Midbrain (tissue), 1 donor: ENCODE measurements around the gene STBD1.
A peak's percentile ranks its signal among the peaks of the same experiment; 100 is the strongest.
"Not testable (repeated sequence)": the region's sequence is repeated elsewhere in the genome, so short reads cannot be mapped to it uniquely, and the experiment has no call there.

Source experiments
- DNase-seq: peaks from one replicate; lab custom pipeline; 2025; lab: John Stamatoyannopoulos, UW

Gene STBD1

DNA sequence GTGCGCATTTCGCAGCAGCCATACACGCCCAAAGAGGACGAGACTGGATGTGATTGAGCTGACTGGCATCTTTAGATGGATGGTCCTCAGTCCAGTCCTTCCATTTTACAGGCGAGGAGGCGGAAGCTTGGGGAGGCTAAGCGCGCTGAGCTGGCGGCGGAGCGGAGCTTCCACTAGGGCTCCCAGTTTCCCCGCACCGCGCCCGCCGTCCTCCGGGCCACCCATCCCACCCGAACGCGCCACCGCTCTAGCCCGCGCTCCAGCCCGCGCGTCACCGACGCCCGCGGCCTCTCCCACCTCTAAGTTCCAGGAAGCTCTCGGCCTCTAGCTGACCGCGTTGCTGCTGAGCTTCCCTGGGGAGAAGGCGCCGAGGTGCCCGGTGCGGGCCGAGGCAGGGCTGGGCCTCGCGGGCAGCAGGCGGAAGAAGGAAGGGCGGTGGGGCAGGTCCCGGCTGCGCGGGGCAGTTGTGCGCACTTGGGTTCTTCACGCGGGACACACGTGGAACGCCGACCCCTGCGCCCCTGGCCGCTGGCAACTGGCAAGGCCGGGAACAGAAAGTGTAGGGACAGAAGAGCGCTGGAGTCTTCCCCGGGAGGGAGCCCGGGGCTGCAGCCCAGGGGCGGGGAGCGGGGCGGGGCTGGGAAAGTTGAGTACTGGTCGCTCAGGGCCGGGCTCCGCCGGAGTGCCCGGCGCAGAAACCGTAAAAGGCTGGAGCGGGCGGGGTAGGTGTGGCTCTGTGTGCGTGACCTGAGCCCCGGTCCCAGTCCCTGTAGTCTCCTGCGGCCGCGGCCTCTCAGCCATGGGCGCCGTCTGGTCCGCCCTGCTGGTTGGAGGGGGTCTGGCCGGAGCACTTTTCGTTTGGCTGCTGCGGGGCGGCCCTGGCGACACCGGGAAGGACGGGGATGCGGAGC is at the start of gene STBD1:
TSS of gene STBD1 (plus strand) at position 763 of the 911 bp plus-strand sequence. CDS start at position 800, 37 bp downstream.
- DNase-seq: peak; percentile 34

DNA sequence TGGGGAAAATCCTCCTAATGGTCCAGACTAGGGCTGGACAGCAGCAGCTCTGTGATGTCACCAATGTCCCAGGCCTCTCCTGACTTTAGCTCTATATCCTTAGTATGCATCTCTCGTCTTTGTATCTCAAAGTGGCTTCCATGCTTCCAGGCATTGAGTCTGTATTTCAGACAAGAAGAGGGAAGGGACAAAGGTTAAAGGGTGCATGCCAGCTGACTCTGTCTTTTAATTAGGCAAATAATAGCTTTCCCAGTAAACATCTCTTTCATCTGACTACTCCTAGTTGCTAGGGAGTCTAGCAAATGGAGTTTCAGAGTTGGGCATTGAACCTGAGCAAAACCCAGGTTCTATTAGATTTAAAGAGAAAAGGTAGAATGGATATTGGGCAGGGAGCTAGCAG is 49.6 kb upstream of the STBD1 start:
- no peak for DNase-seq

- no peak for DNase-seq
Observed at GRCh38 chr4:76257824-76258223, 48.7 kb upstream of the STBD1 start.

DNA sequence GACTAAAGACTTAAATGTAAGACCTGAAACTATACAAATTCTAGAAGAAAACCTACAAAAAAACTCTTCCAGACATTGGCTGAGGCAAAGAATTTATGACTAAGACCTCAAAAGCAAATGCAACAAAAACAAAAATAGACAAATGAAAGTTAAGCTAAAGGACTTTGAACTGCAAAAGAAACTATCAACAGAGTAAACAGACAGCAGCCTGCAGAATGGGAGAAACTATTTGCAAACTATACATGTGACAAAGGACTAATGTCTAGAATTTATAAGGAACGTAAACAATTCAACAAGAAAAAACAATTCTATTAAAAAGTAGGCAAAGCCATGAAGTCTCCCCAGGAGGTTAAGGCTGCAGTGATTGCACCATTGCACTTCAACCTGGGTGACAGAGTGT is 46.0 kb upstream of the STBD1 start:
- no peak for DNase-seq

DNA sequence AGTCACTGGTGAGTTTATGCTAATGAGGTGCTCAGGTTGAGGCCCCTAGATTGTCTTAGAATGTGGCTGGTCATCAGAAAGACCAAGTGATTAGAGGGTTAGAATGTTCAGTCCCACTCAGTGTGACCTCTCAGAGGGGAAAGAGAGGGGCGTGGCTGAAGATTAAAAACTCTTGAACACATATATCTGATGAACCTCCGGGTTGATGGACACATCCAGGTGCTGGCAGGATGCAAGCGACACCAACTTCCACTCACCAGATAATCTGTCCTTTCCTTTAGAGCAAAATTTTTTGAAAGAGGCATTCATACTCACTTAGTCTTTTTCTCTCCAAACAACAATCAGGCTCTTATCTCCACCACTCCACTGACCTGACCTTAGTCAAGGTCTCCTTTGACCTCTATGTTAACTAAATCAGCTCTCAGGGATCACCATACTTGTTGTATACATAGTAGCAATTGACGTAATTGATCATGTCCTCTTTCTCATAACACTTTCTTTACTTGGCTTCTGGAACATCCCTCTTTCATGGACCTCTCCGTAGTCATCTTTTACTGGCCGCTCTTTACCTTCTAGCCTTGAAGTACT is 40.8 kb upstream of the STBD1 start:
- DNase-seq: no peak

DNA sequence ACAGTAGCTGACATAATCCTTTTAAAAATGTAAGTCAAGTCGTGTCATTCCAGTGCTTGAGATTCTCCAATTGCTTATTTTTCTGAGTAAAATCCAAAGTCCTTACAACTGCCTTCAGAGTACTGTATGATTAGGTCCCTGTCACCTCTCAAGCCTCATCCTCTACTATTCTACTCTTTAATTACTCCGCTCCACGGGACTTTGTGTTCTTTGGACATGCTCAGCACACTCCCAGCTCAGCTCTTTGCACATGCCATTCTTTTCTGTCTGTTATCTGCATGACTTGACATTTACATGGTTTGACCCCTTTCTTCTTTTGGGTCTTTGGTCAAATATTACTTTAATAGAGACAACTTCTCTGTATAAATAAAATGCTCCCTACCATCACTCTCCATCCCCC is 39.9 kb upstream of the STBD1 start:
- DNase-seq: no peak

DNA sequence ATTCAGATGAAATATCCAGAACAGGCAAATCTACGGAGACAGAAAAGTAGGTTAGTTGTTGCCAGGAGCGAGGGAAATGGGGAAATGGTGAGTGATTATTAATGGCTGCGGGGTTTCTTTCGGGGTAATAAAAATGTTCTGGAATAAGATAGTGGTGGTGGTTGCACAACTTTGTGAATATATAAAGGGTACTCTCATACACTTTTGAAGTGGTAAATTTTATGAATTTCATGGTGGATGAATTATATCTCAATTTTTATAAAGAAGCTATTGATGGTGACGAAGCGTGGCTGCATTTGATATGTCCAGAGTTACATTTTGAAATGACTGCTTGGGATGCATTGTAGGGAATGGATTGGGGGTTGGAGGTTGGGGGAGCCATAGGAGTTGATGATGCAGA is 38.7 kb upstream of the STBD1 start:
- no peak for DNase-seq

DNA sequence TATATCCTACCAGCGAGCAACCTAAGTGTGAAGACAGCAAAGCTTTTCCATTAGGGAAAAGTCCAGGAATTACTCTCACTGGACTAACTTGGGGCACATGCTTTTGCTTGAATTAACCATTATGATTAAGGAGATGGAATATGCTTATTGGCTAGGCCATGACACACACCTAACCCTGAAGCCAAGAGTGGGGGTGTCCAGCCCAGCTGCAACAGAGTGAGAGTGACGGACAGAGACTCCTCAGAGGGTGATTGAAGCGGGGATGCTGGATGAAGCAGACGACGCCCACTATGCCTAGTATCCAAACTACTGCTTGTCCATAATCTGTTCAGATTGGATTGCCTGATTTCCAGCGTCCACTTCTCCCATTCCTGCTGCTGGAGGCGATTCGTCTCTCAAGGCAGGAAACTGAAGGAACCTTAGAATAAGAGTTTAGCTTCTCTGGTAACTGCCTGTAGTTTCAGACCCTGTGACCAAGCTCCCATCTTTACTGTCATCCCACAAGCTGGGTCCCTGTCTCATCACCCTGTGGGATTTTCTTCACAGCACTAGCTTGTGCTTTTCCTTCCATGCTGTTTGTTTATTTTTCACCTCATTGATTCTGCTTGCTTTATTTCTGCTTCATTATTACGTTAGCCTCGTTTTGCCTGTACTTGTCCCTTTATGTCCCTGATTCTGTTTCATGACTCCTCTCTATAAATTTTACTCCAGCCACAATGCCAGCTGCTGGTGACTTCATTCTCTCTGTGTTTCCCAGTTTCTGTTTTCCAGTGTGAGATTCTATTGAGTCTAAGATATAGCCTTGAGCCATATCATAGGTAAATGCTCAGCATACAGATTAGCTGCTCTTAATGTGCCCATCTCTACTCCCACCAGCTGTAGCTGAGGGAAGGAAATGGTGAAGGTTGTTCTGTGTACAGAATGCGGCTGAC is 36.0 kb upstream of the STBD1 start:
- DNase-seq: no peak

DNA sequence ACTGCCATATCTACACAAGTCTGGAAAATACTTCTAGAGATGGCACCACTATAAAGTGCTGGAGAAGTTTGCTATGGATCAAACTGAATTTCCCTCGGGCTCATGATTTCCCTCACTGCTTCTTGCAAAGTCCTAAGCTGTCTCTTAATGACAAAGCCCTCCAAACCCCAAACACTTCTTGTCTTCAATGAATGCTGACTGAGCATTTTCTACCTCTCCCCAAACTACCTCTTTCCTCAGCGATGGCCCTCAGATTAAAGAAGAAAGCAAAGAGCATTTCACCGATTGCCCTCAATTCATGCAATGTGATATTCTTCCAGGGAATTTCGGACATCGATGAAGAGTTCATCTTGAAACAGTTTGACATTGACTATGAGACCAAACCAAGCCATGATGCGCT is 35.3 kb upstream of the STBD1 start:
- no peak for DNase-seq

GRCh38 chr4:76272073-76272472 is 34.5 kb upstream of the STBD1 start:
- no peak for DNase-seq

DNA sequence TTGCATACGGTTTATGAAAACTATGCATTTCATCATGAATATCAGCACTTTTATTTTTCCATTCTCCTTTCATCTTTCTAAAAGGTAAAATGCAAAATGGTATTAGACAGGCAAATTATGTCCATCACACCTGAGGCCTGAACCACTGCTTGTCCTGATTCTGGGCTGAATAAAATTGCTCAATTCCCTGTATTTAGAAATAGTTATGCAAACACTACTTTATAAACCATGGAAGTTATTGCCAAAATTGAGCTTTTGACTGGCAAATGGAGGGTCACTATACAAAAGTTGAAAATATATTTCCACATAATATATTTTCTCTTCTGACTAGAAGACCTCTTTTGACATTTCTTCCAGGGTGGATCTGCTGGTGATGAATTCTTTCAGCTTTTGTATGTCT is 34.0 kb upstream of the STBD1 start:
- DNase-seq: no peak

GRCh38 chr4:76272999-76273398 is 33.5 kb upstream of the STBD1 start:
- no peak for DNase-seq

DNA sequence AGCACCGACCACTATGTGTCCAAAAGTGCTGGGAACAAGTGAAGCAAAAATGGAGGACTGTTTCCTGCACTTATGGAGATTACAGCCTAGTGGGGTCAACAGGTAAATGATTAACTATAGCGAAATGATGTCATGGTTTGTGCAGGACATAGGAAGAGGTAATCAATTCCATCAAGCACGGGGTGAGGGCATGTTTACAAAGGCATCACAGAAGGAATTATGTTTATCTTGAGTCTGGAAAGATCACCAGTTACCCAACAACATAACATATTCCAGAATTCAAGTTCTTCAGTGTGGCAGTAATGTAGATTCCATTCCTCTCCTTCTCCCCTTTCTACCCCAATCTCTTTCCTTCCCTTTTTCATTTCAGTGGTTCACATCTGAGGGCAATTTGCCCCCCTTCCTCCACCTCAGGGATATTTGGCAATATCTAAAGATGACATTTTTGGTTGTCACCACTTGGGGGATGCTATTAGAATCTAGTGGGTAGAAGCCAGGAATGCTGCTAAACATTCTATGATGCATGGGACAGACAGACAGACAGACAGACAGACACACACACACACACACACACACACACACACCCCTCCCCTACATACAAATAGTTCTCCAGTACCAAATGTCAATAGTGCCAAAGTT is 30.9 kb upstream of the STBD1 start:
- DNase-seq: no peak

DNA sequence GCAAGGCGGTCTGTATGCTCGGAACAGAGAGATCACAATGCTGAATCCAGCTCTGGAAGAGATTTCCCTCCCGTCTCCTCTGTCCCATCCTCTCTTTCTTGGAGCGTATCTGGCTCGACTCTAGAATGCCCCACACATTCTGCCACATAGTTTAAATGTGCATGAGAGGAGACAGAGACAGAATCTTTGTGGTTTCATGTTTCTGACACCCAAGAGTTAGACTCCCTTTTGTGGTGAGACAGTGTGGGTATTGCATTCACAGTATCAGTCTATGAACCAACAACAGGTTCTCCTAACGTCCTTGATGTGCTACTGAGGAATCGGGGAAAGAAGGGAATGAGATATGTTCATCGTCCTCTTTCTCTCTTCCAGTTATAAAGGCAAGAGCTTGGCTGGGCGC is 29.7 kb upstream of the STBD1 start:
- DNase-seq: no peak

DNA sequence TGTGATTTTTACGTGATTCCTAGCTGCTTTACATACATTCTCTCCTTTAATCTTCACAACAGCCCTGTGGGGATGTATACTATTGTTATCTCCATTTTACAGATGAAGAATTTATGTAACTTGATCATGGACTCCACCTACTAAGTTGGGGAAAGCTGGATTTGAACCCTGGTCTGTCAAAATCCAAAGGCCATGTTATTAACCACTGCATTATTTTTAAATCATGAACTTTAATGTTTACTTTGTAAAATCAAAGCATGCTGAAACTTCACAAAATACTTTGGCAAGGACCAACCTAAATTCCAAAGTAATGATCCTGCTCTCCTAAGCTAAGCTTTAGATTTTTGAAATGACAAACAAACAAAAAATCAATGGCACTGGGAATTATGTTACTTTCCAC is 28.9 kb upstream of the STBD1 start:
- DNase-seq: no peak

- no peak for DNase-seq
Observed at GRCh38 chr4:76278583-76278982, 27.9 kb upstream of the STBD1 start.

DNA sequence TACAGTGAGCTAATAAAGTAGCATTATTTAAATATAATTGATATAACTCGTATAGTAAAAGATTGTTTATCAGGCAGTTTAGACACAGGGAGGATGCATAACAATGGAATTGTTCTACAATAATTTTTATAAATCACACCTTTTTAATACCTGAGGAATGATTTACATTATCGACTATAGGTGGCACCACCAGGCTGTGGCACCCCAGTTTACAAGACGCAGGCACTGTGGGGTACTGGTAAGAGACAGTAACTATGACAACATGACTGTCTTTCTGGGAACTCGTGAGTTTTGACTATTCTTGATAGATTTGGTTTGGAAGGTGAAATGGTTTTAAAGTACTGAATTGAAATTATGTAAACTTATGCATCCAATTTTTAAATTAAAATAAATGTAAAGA is 27.1 kb upstream of the STBD1 start:
- no peak for DNase-seq

DNA sequence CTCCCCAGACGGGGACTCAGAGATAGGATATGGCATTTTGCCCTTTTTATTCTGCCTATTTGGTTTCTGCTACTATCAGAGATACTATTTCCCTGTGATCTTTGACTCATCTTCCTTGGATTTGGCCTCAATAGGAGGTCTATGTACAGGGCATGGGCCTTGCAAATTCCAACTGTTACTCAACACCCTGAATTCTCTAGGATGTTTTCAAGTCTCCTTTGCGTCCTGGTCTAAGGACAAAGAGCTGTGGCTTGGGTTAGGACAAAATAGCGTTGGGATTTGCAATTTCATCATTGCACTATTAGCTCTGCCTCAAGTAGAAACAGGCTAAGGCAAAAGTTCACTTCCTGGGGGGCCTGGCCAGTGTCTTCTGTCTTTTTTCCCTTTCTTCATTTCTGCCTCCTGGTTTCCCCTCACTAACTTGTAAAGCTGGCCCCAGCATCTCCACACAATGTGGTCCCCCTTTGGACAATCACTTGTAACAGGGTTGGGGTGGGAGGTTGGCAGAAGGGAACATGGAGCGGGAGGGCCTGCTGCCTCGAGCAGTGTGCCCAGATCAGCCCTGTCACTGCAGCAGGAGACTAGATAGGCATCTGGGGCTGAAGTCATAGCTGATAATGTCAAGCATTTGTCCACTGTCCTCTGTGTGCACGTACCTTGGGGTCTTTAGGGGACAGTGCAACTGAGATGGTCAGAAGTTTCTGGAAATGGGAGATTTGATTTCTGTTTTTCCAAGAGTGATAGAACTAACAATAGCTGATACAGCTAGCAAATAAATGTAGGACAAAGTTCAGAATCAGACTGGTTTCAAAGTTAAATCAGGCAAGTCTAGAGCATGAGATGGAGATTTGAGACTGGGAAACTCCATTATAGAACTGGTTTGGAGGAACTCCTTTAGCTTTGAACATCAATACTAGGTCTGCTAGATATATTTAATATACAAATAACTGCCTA is 25.8 kb upstream of the STBD1 start:
- DNase-seq: no peak

DNA sequence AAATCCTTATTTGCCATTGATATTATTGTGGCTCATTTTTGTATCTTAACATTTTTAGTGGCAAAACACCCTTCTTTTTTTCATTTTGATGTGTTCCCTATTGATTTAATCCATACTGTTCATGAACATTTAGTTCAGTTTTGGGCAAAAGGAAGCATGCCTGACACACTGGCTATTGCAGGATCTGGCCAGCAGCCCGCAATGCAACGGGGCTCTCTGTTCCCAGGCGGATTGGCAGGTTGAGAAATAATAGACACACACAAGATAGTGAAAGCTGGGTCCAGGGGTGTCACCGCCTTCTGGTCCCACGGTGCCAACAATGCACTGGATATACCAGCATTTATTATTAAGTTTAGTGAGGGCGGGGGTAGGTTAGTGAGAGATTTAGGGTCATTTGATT is 24.9 kb upstream of the STBD1 start:
- not testable (repeated sequence) for DNase-seq

GRCh38 chr4:76282941-76283689 is 23.4 kb upstream of the STBD1 start:
- no peak for DNase-seq
